HCT116 (cell line): Measurements from ENCODE around the gene RPL14. TPM values are rescaled to one million over a fixed set of nuclear protein-coding genes. Genes with fewer than 3 reads are reported as not detected.

Source experiments
- ATAC-seq: fragments of 200-7000 bp; cut with Tn5 transposase; 2 replicates; pipeline ENCODE4 v1.9.1; 2020; ENCODE audit warnings: mild to moderate bottlenecking, moderate library complexity
- BruUV-seq: library from RNA; stranded (reverse); fragments of 400-500 nt; replicated peaks from 2 replicates; lab custom pipeline; 2021; lab: Mats Ljungman, UMichigan
- CTCF ChIA-PET: fragments of 300-600 bp; sonication (Branson Sonifier 250); formaldehyde crosslinking; loops from one replicate; lab custom pipeline; 2021; ENCODE audit warnings: antibody characterized with exemption; lab: Charles Lee
- POLR2A ChIA-PET: fragments of 300-600, 350-600 bp; sonication (Branson Sonifier 250); formaldehyde crosslinking; loops from one replicate; lab custom pipeline; 2021; ENCODE audit warnings: antibody characterized with exemption; lab: Charles Lee
- RAD21 ChIA-PET, 2 experiments: fragments of 300-600 bp; sonication (Branson Sonifier 250); formaldehyde crosslinking; loops; one replicate each; lab custom pipeline; 2023; ENCODE audit warnings: low total read pairs in 2 of 2; ENCODE audit not compliant: uncharacterized antibody in 2 of 2, unreplicated experiment in 2 of 2, low non-redundant PET in 1 of 2; lab: Charles Lee
- DNase-seq: peaks from one replicate; pipeline ENCODE4 v3.0.0-alpha.2; 2010; ENCODE audit warnings: low read depth, low spot score
- H2AFZ ChIP-seq: fragments of 200-600 bp; shearing (Covaris generic), sonication (generic); 2 replicates; pipeline ENCODE4 v1.6.1; 2017; ENCODE audit warnings: low read depth, mixed run types, mixed read lengths, antibody characterized with exemption, low read length; ENCODE audit not compliant: poor library complexity, severe bottlenecking
- H3K27ac ChIP-seq: 2 replicates; pipeline ENCODE4 v1.5.1; 2012; ENCODE audit warnings: low read depth, low read length
- H3K27me3 ChIP-seq: fragments of 200-600 bp; sonication (generic); 2 replicates; pipeline ENCODE4 v1.6.1; 2016; ENCODE audit warnings: mixed run types, low read length, mixed read lengths; ENCODE audit not compliant: insufficient read depth
- H3K36me3 ChIP-seq, 2 experiments: fragments of 200-500 bp in 1 of 2; fragments of 200-600 bp in 1 of 2; sonication (Bioruptor generic) in 1 of 2; sonication (generic) in 1 of 2; 2 replicates each; pipeline versions ENCODE4 v1.5.1 to v1.6.1; 2014 to 2016; ENCODE audit warnings: low read length in 2 of 2, inconsistent platforms in 1 of 2, mixed read lengths in 1 of 2, mixed run types in 1 of 2; ENCODE audit not compliant: insufficient read depth in 2 of 2, control insufficient read depth in 1 of 2
- H3K4me1 ChIP-seq, 2 experiments: fragments of 200-600 bp in 1 of 2; sonication (generic) in 1 of 2; 2 replicates each; pipeline versions ENCODE4 v1.5.1 to v1.6.1; 2012 to 2017; ENCODE audit warnings: low read length in 2 of 2, inconsistent platforms in 1 of 2, mild to moderate bottlenecking in 1 of 2, mixed read lengths in 1 of 2, mixed run types in 1 of 2, moderate library complexity in 1 of 2; ENCODE audit not compliant: insufficient read depth in 2 of 2, control insufficient read depth in 1 of 2
- H3K4me2 ChIP-seq: fragments of 200-600 bp; sonication (generic); 2 replicates; pipeline ENCODE4 v1.6.1; 2017; ENCODE audit warnings: mixed run types, low read length, mixed read lengths
- H3K4me3 ChIP-seq, 2 experiments: fragments of 200-600 bp in 1 of 2; sonication (generic) in 1 of 2; replicated peaks in 1 of 2; 2 replicates each; pipeline ENCODE4 v1.5.1; 2011 to 2016; ENCODE audit warnings: low read length in 2 of 2, control low read depth in 1 of 2, low read depth in 1 of 2, mild to moderate bottlenecking in 1 of 2, mixed read lengths in 1 of 2, mixed run types in 1 of 2
- H3K79me2 ChIP-seq: fragments of 200-600 bp; sonication (generic); 2 replicates; pipeline ENCODE4 v1.6.1; 2017; ENCODE audit warnings: mild to moderate bottlenecking, mixed run types, low read length, moderate library complexity, mixed read lengths; ENCODE audit not compliant: insufficient read depth
- H3K9ac ChIP-seq: fragments of 200-600 bp; sonication (generic); 2 replicates; pipeline ENCODE4 v1.6.1; 2016; ENCODE audit warnings: low read length, mixed read lengths
- H3K9me2 ChIP-seq: fragments of 200-600 bp; sonication (generic), shearing (Covaris generic); 2 replicates; pipeline ENCODE4 v1.6.1; 2017; ENCODE audit warnings: mixed run types, mild to moderate bottlenecking, moderate library complexity; ENCODE audit not compliant: insufficient read depth
- H3K9me3 ChIP-seq, 2 experiments: fragments of 200-500 bp in 1 of 2; fragments of 200-600 bp in 1 of 2; sonication (Bioruptor generic) in 1 of 2; sonication (generic) in 1 of 2; 2 replicates each; pipeline ENCODE4 v1.6.1; 2014 to 2017; ENCODE audit warnings: low read length in 2 of 2, mixed read lengths in 2 of 2, inconsistent platforms in 1 of 2, low read depth in 1 of 2, mild to moderate bottlenecking in 1 of 2, mixed run types in 1 of 2, moderate library complexity in 1 of 2; ENCODE audit not compliant: control insufficient read depth in 1 of 2, insufficient read depth in 1 of 2
- H4K20me1 ChIP-seq: fragments of 200-600 bp; sonication (generic), shearing (Covaris generic); 2 replicates; pipeline ENCODE4 v1.6.1; 2017; ENCODE audit warnings: mixed run types, mild to moderate bottlenecking, moderate library complexity; ENCODE audit not compliant: insufficient read depth
- CBX3 ChIP-seq: IDR thresholded peaks from 2 replicates; pipeline ENCODE4 v1.6.1; 2012; ENCODE audit warnings: low read depth
- ELF1 ChIP-seq: IDR thresholded peaks from 2 replicates; pipeline ENCODE4 v1.6.1; 2012; ENCODE audit warnings: low read depth, borderline replicate concordance
- EZH2phosphoT487 ChIP-seq: fragments of 200-600 bp; IDR thresholded peaks from 2 replicates; pipeline ENCODE4 v1.6.1; 2018; ENCODE audit warnings: antibody characterized with exemption, borderline replicate concordance
- POLR2A ChIP-seq: IDR thresholded peaks from 2 replicates; pipeline ENCODE4 v1.7.0; 2011; ENCODE audit warnings: borderline replicate concordance; ENCODE audit not compliant: insufficient read depth, insufficient read length; ENCODE audit errors: extremely low read depth
- POLR2AphosphoS5 ChIP-seq: IDR thresholded peaks from 2 replicates; pipeline ENCODE4 v1.6.1; 2011; ENCODE audit warnings: mild to moderate bottlenecking, low read depth, low read length, moderate library complexity
- RAD21 ChIP-seq: IDR thresholded peaks from 2 replicates; pipeline ENCODE4 v1.6.1; 2012; ENCODE audit warnings: low read depth, mild to moderate bottlenecking
- SIN3A ChIP-seq: IDR thresholded peaks from 2 replicates; pipeline ENCODE4 v1.6.1; 2012; ENCODE audit warnings: low read depth
- SP1 ChIP-seq: IDR thresholded peaks from 2 replicates; pipeline ENCODE4 v1.6.1; 2012; ENCODE audit warnings: low read depth
- ZFX ChIP-seq: fragments of 450-650 bp; IDR thresholded peaks from 2 replicates; pipeline ENCODE4 v1.6.1; 2017
- ZNF274 ChIP-seq: fragments of 200-500 bp; sonication (Bioruptor generic); IDR thresholded peaks from 2 replicates; pipeline ENCODE4 v1.6.1; 2014; ENCODE audit warnings: mild to moderate bottlenecking, low read depth, low read length, inconsistent platforms
- intact Hi-C: fragments of 100-400 bp; cut with micrococcal nuclease; formaldehyde crosslinking; loops from 2 replicates; pipeline ENCODE4 v1.10.0; 2022
- total RNA-seq: library from RNA; stranded (reverse); gene quantifications from one replicate; pipeline ENCODE4 v1.2.1, GENCODE V29; 2021; ENCODE audit not compliant: unreplicated experiment
- TF ChIP-seq, protein P1 (sequence below): IDR thresholded peaks from 2 replicates; pipeline ENCODE4 v1.6.1; 2012

The RPL14 gene
- total RNA-seq, 1 experiment from 2014 or later = 2,938 TPM

DNA sequence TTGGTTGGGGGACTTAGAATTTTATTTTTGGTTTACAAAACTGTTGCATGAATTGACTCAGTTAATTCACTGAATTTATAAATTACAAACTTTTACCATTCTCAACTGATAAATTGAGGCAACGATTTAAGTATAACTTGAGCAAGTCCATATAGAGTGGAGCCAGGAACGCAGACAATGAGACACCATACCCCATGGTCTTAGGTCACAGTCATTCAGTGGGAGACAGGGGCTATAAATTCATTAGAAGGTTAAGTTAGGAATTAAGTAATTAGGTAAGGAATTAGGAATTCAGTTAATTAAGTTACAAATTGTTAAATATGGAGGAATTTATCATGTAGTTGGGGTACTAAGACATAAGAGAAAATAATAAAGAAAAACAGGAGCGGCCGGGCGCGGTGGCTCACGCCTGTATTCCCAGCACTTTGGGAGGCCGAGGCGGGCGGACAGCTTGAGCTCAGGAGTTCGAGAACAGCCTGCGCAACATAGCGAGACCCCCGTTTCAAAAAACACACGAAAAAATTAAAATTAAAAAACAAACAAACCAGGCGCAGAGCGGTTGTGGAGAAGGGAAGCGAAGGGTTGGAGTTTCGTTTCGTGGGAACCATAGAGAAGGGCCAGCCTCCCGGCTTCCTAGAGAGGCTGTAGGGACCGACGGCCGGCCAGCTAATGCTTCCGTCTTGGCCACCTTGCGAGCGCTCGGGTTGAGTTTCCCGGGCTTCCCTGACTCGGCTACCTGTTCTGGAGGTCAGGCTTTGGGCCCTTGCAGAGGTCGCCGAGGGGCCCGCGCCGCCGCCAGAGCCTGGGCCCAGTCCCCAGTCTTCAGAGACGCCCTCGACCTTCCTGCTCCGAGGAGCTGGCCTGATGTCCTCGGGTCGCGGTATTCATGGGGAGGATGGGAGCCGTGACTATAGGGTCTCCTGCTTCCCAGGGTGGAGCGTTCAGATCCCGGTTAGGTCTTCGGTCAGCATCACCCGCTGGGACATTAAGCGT is 19.6 kb downstream of the RPL14 start, which contains the start of gene ZNF619:
ZNF619 (plus strand) TSS at position 645 of the 993 bp plus-strand sequence. CDS start 858 bp downstream, outside the sequence.
- CTCF ChIA-PET = no interaction called here
- no peaks in the 10 kb centered on the region for H3K9me2 ChIP-seq

DNA sequence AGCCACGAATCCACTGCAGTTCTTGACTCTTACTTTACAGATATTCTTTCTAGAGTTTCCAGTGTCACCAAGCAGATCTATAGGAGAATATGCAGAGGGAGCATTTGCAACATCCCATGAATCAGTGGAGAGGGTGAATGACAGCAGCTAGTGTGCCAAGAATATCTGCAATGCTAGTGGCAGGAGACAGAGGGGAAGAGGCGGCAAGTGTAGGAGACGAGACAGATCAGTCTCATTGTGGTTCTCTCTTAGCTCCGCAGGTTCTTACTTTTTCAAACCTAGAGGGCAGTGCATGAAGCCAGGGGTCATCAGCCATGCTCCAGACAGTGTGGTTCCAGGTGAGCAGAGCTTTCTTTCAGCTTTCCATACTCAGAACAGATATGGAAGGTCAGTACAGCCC is 20.5 kb downstream of the RPL14 start:
- no TSS peak for BruUV-seq
- H3K4me2 ChIP-seq = peak overlapping the region; percentile 76
- intact Hi-C loops = loop anchor here (2.0 kb wide), 1 partner anchor 27 kb away; no protein-coding TSS in a partner anchor
- no peaks in the 10 kb centered on the region for H3K9me3 ChIP-seq
- peak overlapping the region; percentile 94 for H2AFZ ChIP-seq
- POLR2A ChIA-PET = interaction anchor here (1.2 to 1.5 kb wide), 3 partner anchors 14 to 28 kb away, joined by 4 to 9 read pairs (median 7); partner anchors contain the start of genes RPL14 and ZNF620
- TF ChIP-seq CBX3 (0 out of 2 replicates have a peak, but pooled peaks have one; percentile 16), ELF1 (no peak), SP1 (no peak), EZH2phosphoT487 (no peak)
- TF ChIP-seq, protein P1, sequence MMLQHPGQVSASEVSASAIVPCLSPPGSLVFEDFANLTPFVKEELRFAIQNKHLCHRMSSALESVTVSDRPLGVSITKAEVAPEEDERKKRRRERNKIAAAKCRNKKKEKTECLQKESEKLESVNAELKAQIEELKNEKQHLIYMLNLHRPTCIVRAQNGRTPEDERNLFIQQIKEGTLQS = no peak
- no peak for DNase-seq
- H3K9me2 ChIP-seq = no peaks in the 10 kb centered on the region
- ATAC-seq = peak; percentile 30
- peak overlapping the region; percentile 15; the same call in 1 of the 2 replicates for H3K27ac ChIP-seq
- no peaks in the 10 kb centered on the region for H3K36me3 ChIP-seq
- peak overlapping the region; percentile 79 to 85 for H3K4me3 ChIP-seq
- RAD21 ChIA-PET = no interaction called here
- no peaks in the 10 kb centered on the region for H3K79me2 ChIP-seq
- H3K9ac ChIP-seq = peak overlapping the region; percentile 81
- no peaks in the 10 kb centered on the region for H4K20me1 ChIP-seq
- H3K4me1 ChIP-seq = peaks cover 7 to 12% of the 10 kb centered on the region in 2 experiments; a peak in 3 of 4 replicates
- CTCF ChIA-PET = no interaction called here
- H3K27me3 ChIP-seq = no peaks in the 10 kb centered on the region

More for the DNA sequence above, 19.6 kb downstream of the RPL14 start, which contains the start of gene ZNF619:
- Histone ChIP-seq H3K4me1 (peaks cover 7 to 12% of the 10 kb centered on the region in 2 experiments; a peak in 3 of 4 replicates), H3K36me3 (no peaks in the 10 kb centered on the region), H3K9ac (peak within 1 kb of the TSS; percentile 81), H2AFZ (peak within 1 kb of the TSS; percentile 94), H4K20me1 (no peaks in the 10 kb centered on the region), H3K4me3 (peak within 1 kb of the TSS; percentile 79 to 85), H3K27me3 (no peaks in the 10 kb centered on the region), H3K79me2 (no peaks in the 10 kb centered on the region), H3K4me2 (peak within 1 kb of the TSS; percentile 76), H3K9me3 (no peaks in the 10 kb centered on the region), H3K27ac (peak within 1 kb of the TSS; percentile 57)
- peak; percentile 42 for DNase-seq
- TF ChIP-seq SIN3A (no peak; the same call in 1 of the 2 replicates), POLR2A (peak; percentile 55), ZFX (peak; percentile 78), ZNF274 (no peak), POLR2AphosphoS5 (peak; percentile 92), RAD21 (no peak), ELF1 (peak; percentile 50; the same call in 1 of the 2 replicates)
- ChIA-PET POLR2A (interaction anchor here (1.2 to 1.5 kb wide), 3 partner anchors 13 to 29 kb away, joined by 4 to 9 read pairs (median 7); partner anchors contain the start of genes RPL14 and ZNF620), RAD21 (no interaction called here)
- ATAC-seq = peak; percentile 84
- intact Hi-C loops = loop anchor here (2.0 kb wide), 1 partner anchor 28 kb away; no protein-coding TSS in a partner anchor
- BruUV-seq = TSS peak; percentile 97
